ENCODE data around the gene TRIM63. TPM values are rescaled to one million over a fixed set of nuclear protein-coding genes. Genes with fewer than 3 reads are reported as not detected.

TRIM63 gene
- total and polyA plus RNA-seq, 2 of the 8 experiments (the other 6 are each of a cell fraction or from before 2014, with no cell fraction given): not detected

- no peak overlapping the region for H2AK5ac ChIP-seq (ENCODE audit: low read depth, low read length)
- no peaks in the 10 kb centered on the region for H4K20me1 ChIP-seq (replicated peaks in 1 of 2; ENCODE audit: control insufficient read depth in 1 of 2, insufficient read depth in 2 of 2, low read length in 2 of 2)
- no peak overlapping the region for H3K18ac ChIP-seq (ENCODE audit: extremely low read depth, low read length)
- no peak overlapping the region for H3K9ac ChIP-seq (replicated peaks in 1 of 4; ENCODE audit: extremely low read depth in 1 of 4, low read depth in 3 of 4, low read length in 3 of 4)
- H3K79me2 ChIP-seq (ENCODE audit: control insufficient read depth in 1 of 2, insufficient read depth in 2 of 2, low read length in 2 of 2): no peaks in the 10 kb centered on the region
- no peak overlapping the region for H3K23ac ChIP-seq (ENCODE audit: insufficient read length)
- H3K4me3 ChIP-seq (ENCODE audit: extremely low read depth in 1 of 4, insufficient read depth in 2 of 4, low read depth in 3 of 4, low read length in 4 of 4): no peak overlapping the region
- H3K9me3 ChIP-seq (ENCODE audit: insufficient read depth in 2 of 2, low read depth in 1 of 2, low read length in 1 of 2): no peaks in the 10 kb centered on the region
- CTCF ChIA-PET (ENCODE audit: partially characterized antibody): interaction anchor here (3.1 kb wide), 1 partner anchor 39 kb away, joined by 8 read pairs; no protein-coding TSS in a partner anchor
- POLR2A ChIA-PET (ENCODE audit: partially characterized antibody): no interaction called here
- WGBS, 2 experiments (ENCODE audit: extremely low coverage in 1 of 2, insufficient coverage in 1 of 2, insufficient read length in 1 of 2, insufficient replicate concordance in 2 of 2, low coverage in 1 of 2, low lambda C conversion rate in 2 of 2, missing lambda C conversion rate in 1 of 2): 85% methylated on average over 3 of the region's 3 CpGs; no CpG with 5 or more reads in 1 of the 2 experiments
- no peak overlapping the region for H4K91ac ChIP-seq (replicated peaks; ENCODE audit: insufficient read length, low read length)
- H2BK5ac ChIP-seq (ENCODE audit: low read depth, low read length): no peak overlapping the region
- H2AFZ ChIP-seq (ENCODE audit: low read length): no peak overlapping the region
- H3K36me3 ChIP-seq (ENCODE audit: control insufficient read depth in 2 of 4, insufficient read depth in 4 of 4, low read length in 3 of 4): no peaks in the 10 kb centered on the region
- no peak overlapping the region for H4K8ac ChIP-seq (ENCODE audit: extremely low read depth, insufficient read depth, low read length)
- no peak for DNase-seq (ENCODE audit: low read depth in 1 of 2, low spot score in 2 of 2)
- no peak overlapping the region for H3K56ac ChIP-seq (replicated peaks; ENCODE audit: insufficient read length, low read depth, low read length)
- no peak overlapping the region for H2BK12ac ChIP-seq (ENCODE audit: low read depth, low read length)
- H3K23me2 ChIP-seq (ENCODE audit: low read depth, low read length): no peaks in the 10 kb centered on the region
- no peak overlapping the region for H3K14ac ChIP-seq (ENCODE audit: insufficient read length)
- H2BK120ac ChIP-seq (replicated peaks; ENCODE audit: low read depth, low read length): no peak overlapping the region
- no peak for FAIRE-seq
- peaks cover 0 to 9% (median 6%) of the 10 kb centered on the region in 4 experiments; a peak in 4 of 7 replicates for H3K4me1 ChIP-seq (replicated peaks in 1 of 4; ENCODE audit: control insufficient read depth in 3 of 4, insufficient read depth in 4 of 4, low read length in 3 of 4)
- H3K27ac ChIP-seq (ENCODE audit: low read depth, low read length): no peak overlapping the region
- no peak overlapping the region for H3K4ac ChIP-seq (replicated peaks; ENCODE audit: insufficient read length, low read depth, low read length)
- no peak overlapping the region for H4K5ac ChIP-seq (ENCODE audit: insufficient read length, low read depth, low read length)
- no peaks in the 10 kb centered on the region for H3K79me1 ChIP-seq (ENCODE audit: low read depth, low read length)
- no peak overlapping the region for H2BK15ac ChIP-seq (ENCODE audit: low read length)
- H3K27me3 ChIP-seq (replicated peaks in 1 of 4; ENCODE audit: control insufficient read depth in 3 of 4, extremely low read depth in 1 of 4, insufficient read depth in 3 of 4, low read length in 3 of 4): no peaks in the 10 kb centered on the region
- H2BK20ac ChIP-seq (ENCODE audit: low read length): no peak overlapping the region
- no peak overlapping the region for H3K4me2 ChIP-seq (ENCODE audit: insufficient read depth in 1 of 2, low read depth in 2 of 2, low read length in 2 of 2)
- TF ChIP-seq TBP (IDR thresholded peaks at IDR 0.05; ENCODE audit: low read depth, low read length): no peak
- no peak for TF ChIP-seq EP300 (IDR thresholded peaks at IDR 0.05; ENCODE audit: borderline replicate concordance in 1 of 2, low read depth in 2 of 2, low read length in 2 of 2)
- no peak for TF ChIP-seq RNF2 (IDR thresholded peaks at IDR 0.05; ENCODE audit: borderline replicate concordance, low read depth, low read length, missing control alignments, poor library complexity, severe bottlenecking)
- no peak for TF ChIP-seq FOSL1 (IDR thresholded peaks at IDR 0.05; ENCODE audit: insufficient read depth, low read depth, low read length)
- TF ChIP-seq GABPA (IDR thresholded peaks at IDR 0.05; ENCODE audit: borderline replicate concordance, insufficient read depth, low read length): no peak
- TF ChIP-seq SP1 (IDR thresholded peaks at IDR 0.05; ENCODE audit: low read depth, low read length): no peak
- no peak for TF ChIP-seq POLR2A (IDR thresholded peaks at IDR 0.05; ENCODE audit: control extremely low read depth in 1 of 2, low read depth in 2 of 2, low read length in 2 of 2)
- no peak for TF ChIP-seq KDM4A (IDR thresholded peaks at IDR 0.05; ENCODE audit: low read depth, low read length, severe bottlenecking)
- no peak for TF ChIP-seq BCL11A (IDR thresholded peaks at IDR 0.05; ENCODE audit: low read depth in 2 of 2, low read length in 2 of 2)
- no peak for TF ChIP-seq EZH2 (IDR thresholded peaks at IDR 0.05; ENCODE audit: low read depth, low read length, severe bottlenecking)
- no peak for TF ChIP-seq CHD1 (IDR thresholded peaks at IDR 0.05; ENCODE audit: low read depth, low read length)
- TF ChIP-seq CBX8 (IDR thresholded peaks at IDR 0.05; ENCODE audit: borderline replicate concordance, low read depth, low read length): no peak
- TF ChIP-seq SP2 (IDR thresholded peaks at IDR 0.05; ENCODE audit: low read length): no peak
These were observed 8.2 kb upstream of the TRIM63 start for GRCh38 chr1:26075421-26076144.

Measured in H1 (cell line).